Measurements from ENCODE around the gene ADAMTS2.

GRCh38 chr5:179271428-179271734, 73.9 kb downstream of the ADAMTS2 start:
- TF ChIP-seq CTCF (IDR thresholded peaks at IDR 0.05 in 8 of 11, conservative IDR thresholded peaks at IDR 0.05 in 3 of 11) (no peak), POLR2A (IDR thresholded peaks at IDR 0.05) (no peak)
